ENCODE data around the gene MRPL48. TPM values are rescaled to one million over a fixed set of nuclear protein-coding genes. Genes with fewer than 3 reads are reported as not detected.
A peak's percentile ranks its signal among the peaks of the same experiment; 100 is the strongest.

The MRPL48 gene
- total and polyA plus RNA-seq, 2 of the 8 experiments (the other 6 are each of a cell fraction or from before 2014, with no cell fraction given): 34.9 to 59.9 TPM

GRCh38 chr11:73757598-73757997 lies 30.1 kb upstream of the MRPL48 start:
- H2BK5ac ChIP-seq (ENCODE audit: low read depth, low read length): no peak overlapping the region
- no peak overlapping the region for H2BK120ac ChIP-seq (replicated peaks; ENCODE audit: low read depth, low read length)
- H2AFZ ChIP-seq (ENCODE audit: low read length): no peak overlapping the region
- peaks cover 0 to 6% of the 10 kb centered on the region in 2 experiments for H4K20me1 ChIP-seq (replicated peaks in 1 of 2; ENCODE audit: control insufficient read depth in 1 of 2, insufficient read depth in 2 of 2, low read length in 2 of 2)
- peaks cover 0 to 4% (median 0%) of the 10 kb centered on the region in 4 experiments; a peak in 2 of 7 replicates for H3K4me1 ChIP-seq (replicated peaks in 1 of 4; ENCODE audit: control insufficient read depth in 3 of 4, insufficient read depth in 4 of 4, low read length in 3 of 4)
- peaks cover 10 to 72% of the 10 kb centered on the region in 2 experiments for H3K79me2 ChIP-seq (ENCODE audit: control insufficient read depth in 1 of 2, insufficient read depth in 2 of 2, low read length in 2 of 2)
- H3K79me1 ChIP-seq (ENCODE audit: low read depth, low read length): peaks cover 10% of the 10 kb centered on the region; the same call in 1 of the 2 replicates
- H3K23me2 ChIP-seq (ENCODE audit: low read depth, low read length): peaks cover 3% of the 10 kb centered on the region
- FAIRE-seq (peak; percentile 13), DNase-seq (ENCODE audit: low read depth in 1 of 2, low spot score in 2 of 2) (no peak)
- H3K4ac ChIP-seq (replicated peaks; ENCODE audit: insufficient read length, low read depth, low read length): no peak overlapping the region
- no peaks in the 10 kb centered on the region for H3K9me3 ChIP-seq (ENCODE audit: insufficient read depth in 2 of 2, low read depth in 1 of 2, low read length in 1 of 2)
- peak; percentile 88 for TF ChIP-seq CEBPB (IDR thresholded peaks at IDR 0.05; ENCODE audit: low read depth, low read length)
- no peak for TF ChIP-seq CHD1 (IDR thresholded peaks at IDR 0.05; ENCODE audit: low read depth, low read length)
- H3K36me3 ChIP-seq (ENCODE audit: control insufficient read depth in 2 of 4, insufficient read depth in 4 of 4, low read length in 3 of 4): no peaks in the 10 kb centered on the region
- no peak overlapping the region for H3K9ac ChIP-seq (replicated peaks in 1 of 4; ENCODE audit: extremely low read depth in 1 of 4, low read depth in 3 of 4, low read length in 3 of 4)
- no peak overlapping the region for H2AK5ac ChIP-seq (ENCODE audit: low read depth, low read length)
- no peak overlapping the region for H2BK15ac ChIP-seq (ENCODE audit: low read length)
- H4K91ac ChIP-seq (replicated peaks; ENCODE audit: insufficient read length, low read length): no peak overlapping the region
- H3K27ac ChIP-seq (ENCODE audit: low read depth, low read length): no peak overlapping the region
- no peak overlapping the region for H4K5ac ChIP-seq (ENCODE audit: insufficient read length, low read depth, low read length)
- no peak overlapping the region for H4K8ac ChIP-seq (ENCODE audit: extremely low read depth, insufficient read depth, low read length)
- H3K14ac ChIP-seq (ENCODE audit: insufficient read length): no peak overlapping the region
- H3K27me3 ChIP-seq (replicated peaks in 1 of 4; ENCODE audit: control insufficient read depth in 3 of 4, extremely low read depth in 1 of 4, insufficient read depth in 3 of 4, low read length in 3 of 4): no peaks in the 10 kb centered on the region
- H2BK12ac ChIP-seq (ENCODE audit: low read depth, low read length): no peak overlapping the region
- H3K23ac ChIP-seq (ENCODE audit: insufficient read length): no peak overlapping the region
- POLR2A ChIA-PET (ENCODE audit: partially characterized antibody): interaction anchor here (0.9 to 1.5 kb wide), 3 partner anchors 12 to 31 kb away, joined by 3 to 7 read pairs (median 3); partner anchors contain the start of gene MRPL48
- H3K18ac ChIP-seq (ENCODE audit: extremely low read depth, low read length): no peak overlapping the region
- H3K56ac ChIP-seq (replicated peaks; ENCODE audit: insufficient read length, low read depth, low read length): no peak overlapping the region
- CTCF ChIA-PET (ENCODE audit: partially characterized antibody): interaction anchor here (0.9 to 1.7 kb wide), 2 partner anchors 15 to 96 kb away, joined by 3 to 4 read pairs; no protein-coding TSS in a partner anchor
- peak overlapping the region in 1 of 4 experiments; percentile 95; a peak in 1 of 8 replicates for H3K4me3 ChIP-seq (ENCODE audit: extremely low read depth in 1 of 4, insufficient read depth in 2 of 4, low read depth in 3 of 4, low read length in 4 of 4)
- WGBS, 2 experiments (ENCODE audit: extremely low coverage in 1 of 2, insufficient coverage in 1 of 2, insufficient read length in 1 of 2, insufficient replicate concordance in 2 of 2, low coverage in 1 of 2, low lambda C conversion rate in 2 of 2, missing lambda C conversion rate in 1 of 2): 96% methylated on average over 5 of the region's 5 CpGs; no CpG with 5 or more reads in 1 of the 2 experiments
- H3K4me2 ChIP-seq (ENCODE audit: insufficient read depth in 1 of 2, low read depth in 2 of 2, low read length in 2 of 2): no peak overlapping the region; a peak in 1 of 4 replicates
- H2BK20ac ChIP-seq (ENCODE audit: low read length): no peak overlapping the region
